Smooth muscle cell of the coronary artery (primary cell): ENCODE results near the gene BOLA3. TPM values are rescaled to one million over a fixed set of nuclear protein-coding genes. Genes with fewer than 3 reads are reported as not detected.

Source experiments
- total RNA-seq: library from RNA; depleted of rRNA; stranded (reverse); fragments of >200 nt; gene quantifications from 2 replicates; pipeline ENCODE4 v1.2.3, GENCODE V29; 2014; ENCODE audit warnings: low replicate concordance

BOLA3 gene, protein sequence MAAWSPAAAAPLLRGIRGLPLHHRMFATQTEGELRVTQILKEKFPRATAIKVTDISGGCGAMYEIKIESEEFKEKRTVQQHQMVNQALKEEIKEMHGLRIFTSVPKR
- 7.5 and 24.2 TPM in 2 replicates for total RNA-seq

DNA sequence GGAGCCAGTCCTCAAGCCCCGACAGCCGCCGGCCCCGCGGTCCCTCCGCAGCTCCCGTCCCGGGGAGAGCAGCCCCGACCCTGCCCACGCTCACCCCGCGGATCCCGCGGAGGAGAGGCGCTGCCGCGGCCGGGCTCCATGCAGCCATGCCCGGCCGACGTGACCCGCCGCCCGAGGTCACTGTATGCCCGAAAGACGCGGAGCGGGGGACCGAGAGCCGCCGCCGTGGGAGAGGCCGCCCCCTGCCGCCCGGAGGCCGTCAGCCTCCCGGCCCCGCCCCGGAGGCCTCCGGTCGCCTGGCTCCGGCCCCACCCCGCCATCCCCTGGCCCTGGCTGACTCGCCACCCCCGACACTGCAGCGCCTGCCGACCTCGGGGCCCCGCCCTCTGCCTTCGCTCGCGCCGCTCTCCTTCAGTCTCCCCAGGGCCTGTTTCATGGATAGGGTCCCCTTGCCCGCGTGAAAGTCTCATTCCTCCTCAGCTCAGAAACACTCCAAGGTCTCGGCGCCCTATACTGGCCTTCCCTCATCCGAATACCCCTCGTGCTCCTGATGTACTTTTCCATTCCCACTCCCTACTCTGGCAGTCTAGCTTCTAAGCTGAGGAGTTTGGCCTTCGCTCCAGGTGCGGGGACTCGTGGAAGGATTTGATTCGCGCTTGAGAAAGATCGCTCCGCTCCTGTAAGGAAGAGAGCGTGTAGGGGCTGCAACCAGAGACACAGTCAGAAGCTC is at the start of gene BOLA3:
TSS of gene BOLA3 (minus strand) at position 186 of the 730 bp plus-strand sequence. CDS start at position 148, 38 bp downstream.

DNA sequence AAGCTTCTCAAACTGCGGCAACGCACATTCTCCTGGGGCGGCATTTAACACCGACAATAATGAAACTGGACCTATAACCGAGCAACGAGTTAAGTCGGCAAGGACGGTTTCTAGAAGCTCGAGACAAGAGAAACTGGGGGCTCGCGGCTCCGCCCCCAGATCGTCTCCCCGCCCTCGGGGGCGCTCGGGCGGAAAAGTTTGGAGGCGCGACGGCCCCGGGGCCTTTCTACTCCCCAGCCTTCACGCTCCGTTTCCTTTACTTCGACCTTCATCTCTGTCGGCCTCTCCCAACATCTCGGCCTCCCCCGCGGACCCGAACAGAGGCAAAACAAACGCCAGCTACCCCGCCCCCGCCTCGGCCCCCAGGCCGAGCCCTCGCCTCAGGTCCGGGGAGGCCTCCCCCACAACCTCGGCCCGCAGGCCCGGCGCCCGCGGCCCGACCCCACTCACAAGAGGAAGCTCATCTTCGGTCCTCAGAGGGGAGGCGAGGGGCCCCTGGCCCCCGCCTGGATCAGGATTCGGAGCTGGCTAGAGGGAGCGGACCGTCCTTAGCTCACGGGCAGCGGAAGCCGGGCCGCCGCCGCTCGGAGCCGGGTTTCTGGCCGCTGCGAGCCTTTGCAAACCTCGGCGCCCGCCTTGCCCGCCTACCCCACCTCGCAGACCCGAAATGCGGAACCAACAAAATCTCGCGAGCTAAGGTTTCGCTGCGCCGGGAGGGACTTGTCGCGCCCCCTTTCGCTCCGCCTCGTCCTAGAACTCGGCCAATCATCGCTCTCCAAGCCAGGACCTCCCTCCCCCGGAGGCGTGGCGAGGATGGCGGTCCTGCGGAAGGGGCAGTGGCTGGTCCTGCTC is 30.7 kb upstream of the BOLA3 start, which contains the start of gene MOB1A:
TSS of gene MOB1A (minus strand) at position 669 of the 852 bp plus-strand sequence. CDS start at position 464, 205 bp downstream.

Other genes starting within 250 kb of the BOLA3 start
- gene DGUOK, start 221.0 kb downstream of the BOLA3 start, total RNA-seq = 18.3 and 54.3 TPM in 2 replicates
- gene TET3, start 163.0 kb downstream of the BOLA3 start, total RNA-seq = 1.5 and 2.9 TPM in 2 replicates
- gene MOB1A, start 31.0 kb upstream of the BOLA3 start, total RNA-seq = 35.5 and 53.9 TPM in 2 replicates
- 67.0 and 313 TPM in 2 replicates for gene MTHFD2, start 50.7 kb upstream of the BOLA3 start, total RNA-seq
- 0.08 TPM in 1 of 2 replicates, not detected in the other for gene SLC4A5, start 195.5 kb upstream of the BOLA3 start, total RNA-seq
- gene DCTN1, start 232.4 kb upstream of the BOLA3 start, total RNA-seq = 180 and 332 TPM in 2 replicates